ENCODE data around the gene INF2. TPM values are rescaled to one million over a fixed set of nuclear protein-coding genes. Genes with fewer than 3 reads are reported as not detected.

INF2 gene
- total RNA-seq, 6 experiments from 2014 or later, result 47.5 to 98.2 (median 71.4) TPM

- Histone ChIP-seq H3K36me3 (peaks cover 0 to 21% (median 11%) of the 10 kb centered on the region in 4 donors), H3K27ac (no peak overlapping the region), H3K9me3 (no peaks in the 10 kb centered on the region), H3K27me3 (no peaks in the 10 kb centered on the region), H3K4me3 (no peak overlapping the region), H3K4me1 (peaks cover 0 to 13% (median 6%) of the 10 kb centered on the region in 4 donors)
- intact Hi-C loops (cut with DNase I), result no loop called here
- no CpG with 5 or more reads among the region's 4 CpGs for WGBS (ENCODE audit: insufficient coverage, low coverage, low lambda C conversion rate, missing lambda C conversion rate)
- no peak for ATAC-seq
- TF ChIP-seq CTCF (IDR thresholded peaks at IDR 0.05), result no peak
- TF ChIP-seq POLR2A (IDR thresholded peaks at IDR 0.05), result no peak
- no peak for DNase-seq
Observed at GRCh38 chr14:104702673-104703072, 13.3 kb downstream of the INF2 start.

- no peak overlapping the region for H3K4me3 ChIP-seq
- ATAC-seq (no peak), DNase-seq (no peak)
- no peaks in the 10 kb centered on the region for H3K9me3 ChIP-seq
- intact Hi-C loops (cut with DNase I), result no loop called here
- TF ChIP-seq POLR2A (IDR thresholded peaks at IDR 0.05) (no peak), CTCF (IDR thresholded peaks at IDR 0.05) (no peak)
- no CpG with 5 or more reads among the region's 28 CpGs for WGBS (ENCODE audit: insufficient coverage, low coverage, low lambda C conversion rate, missing lambda C conversion rate)
- H3K27me3 ChIP-seq, result no peaks in the 10 kb centered on the region
- H3K27ac ChIP-seq, result no peak overlapping the region
- peaks cover 0 to 10% (median 4%) of the 10 kb centered on the region in 4 donors for H3K4me1 ChIP-seq
- H3K36me3 ChIP-seq, result peaks cover 0 to 21% (median 11%) of the 10 kb centered on the region in 4 donors
Observed at GRCh38 chr14:104703269-104703668, 13.9 kb downstream of the INF2 start.

- ATAC-seq, result no peak
- WGBS (ENCODE audit: insufficient coverage, low coverage, low lambda C conversion rate, missing lambda C conversion rate), result 94% methylated on average over 10 of the region's 22 CpGs
- Histone ChIP-seq H3K27ac (no peak overlapping the region), H3K9me3 (no peaks in the 10 kb centered on the region), H3K4me1 (no peaks in the 10 kb centered on the region), H3K27me3 (no peaks in the 10 kb centered on the region), H3K4me3 (no peak overlapping the region), H3K36me3 (peaks cover 0 to 21% (median 11%) of the 10 kb centered on the region in 4 donors)
- intact Hi-C loops (cut with DNase I), result no loop called here
- DNase-seq, result no peak
- TF ChIP-seq CTCF (IDR thresholded peaks at IDR 0.05), result no peak
- no peak for TF ChIP-seq POLR2A (IDR thresholded peaks at IDR 0.05)
Observed at GRCh38 chr14:104704252-104704651, 14.8 kb downstream of the INF2 start.

- H3K9me3 ChIP-seq, result no peaks in the 10 kb centered on the region
- no peaks in the 10 kb centered on the region for H3K27me3 ChIP-seq
- TF ChIP-seq POLR2A (IDR thresholded peaks at IDR 0.05), result no peak
- no peak for TF ChIP-seq CTCF (IDR thresholded peaks at IDR 0.05)
- intact Hi-C loops (cut with DNase I), result loop anchor here in 1 of 2 donors (5.0 kb wide), 1 partner anchor 53 kb away; no protein-coding TSS in a partner anchor
- WGBS (ENCODE audit: insufficient coverage, low coverage, low lambda C conversion rate, missing lambda C conversion rate), result 100% methylated on average over 3 of the region's 21 CpGs
- no peak overlapping the region for H3K27ac ChIP-seq
- peaks cover 0 to 30% (median 15%) of the 10 kb centered on the region in 4 donors for H3K36me3 ChIP-seq
- no peak for ATAC-seq
- H3K4me3 ChIP-seq, result no peak overlapping the region
- no peaks in the 10 kb centered on the region for H3K4me1 ChIP-seq
- no peak for DNase-seq
Observed at GRCh38 chr14:104705340-104706047, 16.1 kb downstream of the INF2 start.

All from right lobe of liver (tissue), 6 donors.